Activated CD8-positive, alpha-beta memory T cell treated with anti-CD3 and anti-CD28 coated beads for 36 hours (primary cell): ENCODE results near the gene GPI. TPM values are rescaled to one million over a fixed set of nuclear protein-coding genes. Genes with fewer than 3 reads are reported as not detected.
"Not testable (repeated sequence)": the region's sequence is repeated elsewhere in the genome, so short reads cannot be mapped to it uniquely, and the experiment has no call there.

Experiments
- CTCF ChIA-PET: fragments of 350-600 bp; sonication (Branson Sonifier 250); formaldehyde crosslinking; loops from one replicate; lab custom pipeline; 2021; ENCODE audit warnings: antibody characterized with exemption; lab: Charles Lee
- POLR2A ChIA-PET: fragments of 350-600 bp; sonication (Branson Sonifier 250); formaldehyde crosslinking; loops from one replicate; lab custom pipeline; 2021; ENCODE audit warnings: antibody characterized with exemption; lab: Charles Lee
- total RNA-seq, 2 experiments: library from RNA; stranded (reverse); gene quantifications; one replicate each; pipeline ENCODE4 v1.2.3, GENCODE V29; 2021

Gene GPI
- 100 to 1,000 TPM; 675 to 677 TPM for total RNA-seq

- CTCF ChIA-PET, result interaction anchor here (1.2 kb wide), 1 partner anchor 21 kb away, joined by 3 read pairs; no protein-coding TSS in a partner anchor
- POLR2A ChIA-PET, result no interaction called here
These were observed at the start of gene GPI for GRCh38 chr19:34364830-34365462. TSS of gene GPI (plus strand) at chr19:34365196. CDS start at chr19:34365267, 71 bp downstream.

GRCh38 chr19:34316247-34316646 is 48.7 kb upstream of the GPI start:
- POLR2A ChIA-PET, result interaction anchor here (0.6 kb wide), 2 partner anchors 14 to 15 kb away, joined by 4 read pairs; no protein-coding TSS in a partner anchor
- CTCF ChIA-PET, result interaction anchor here (0.6 kb wide), 1 partner anchor 8 kb away, joined by 4 read pairs; no protein-coding TSS in a partner anchor

GRCh38 chr19:34316741-34317301 is 48.2 kb upstream of the GPI start:
- ChIA-PET POLR2A (interaction anchor here (0.6 kb wide), 1 partner anchor 14 kb away, joined by 4 read pairs; no protein-coding TSS in a partner anchor), CTCF (interaction anchor here (0.6 kb wide), 1 partner anchor 9 kb away, joined by 4 read pairs; no protein-coding TSS in a partner anchor)

- POLR2A ChIA-PET, result no interaction called here
These were observed 47.6 kb upstream of the GPI start for GRCh38 chr19:34317311-34317927.

GRCh38 chr19:34319230-34319585 is 45.8 kb upstream of the GPI start:
- ChIA-PET CTCF (no interaction called here), POLR2A (no interaction called here)

More at GRCh38 chr19:34317311-34317927, 47.6 kb upstream of the GPI start:
- CTCF ChIA-PET, result no interaction called here

- ChIA-PET CTCF (interaction anchor here (0.6 kb wide), 1 partner anchor 102 kb away, joined by 4 read pairs; no protein-coding TSS in a partner anchor), POLR2A (no interaction called here)
These were observed 45.2 kb upstream of the GPI start for GRCh38 chr19:34319785-34320184.

GRCh38 chr19:34320277-34320676 is 44.7 kb upstream of the GPI start:
- POLR2A ChIA-PET, result no interaction called here
- CTCF ChIA-PET, result interaction anchor here (0.6 kb wide), 1 partner anchor 101 kb away, joined by 4 read pairs; no protein-coding TSS in a partner anchor

- ChIA-PET POLR2A (no interaction called here), CTCF (no interaction called here)
These were observed 43.3 kb upstream of the GPI start for GRCh38 chr19:34321735-34322134.

GRCh38 chr19:34323433-34324204 is 41.4 kb upstream of the GPI start:
- POLR2A ChIA-PET, result no interaction called here
- CTCF ChIA-PET, result interaction anchor here (0.5 to 0.7 kb wide), 2 partner anchors 10 to 314 kb away, joined by 3 to 5 read pairs; no protein-coding TSS in a partner anchor

GRCh38 chr19:34324320-34324719 is 40.7 kb upstream of the GPI start:
- CTCF ChIA-PET, result interaction anchor here (0.5 to 0.7 kb wide), 2 partner anchors 9 to 314 kb away, joined by 3 to 5 read pairs; no protein-coding TSS in a partner anchor
- POLR2A ChIA-PET, result no interaction called here

GRCh38 chr19:34325181-34325580 is 39.8 kb upstream of the GPI start:
- POLR2A ChIA-PET, result no interaction called here
- CTCF ChIA-PET, result no interaction called here

- CTCF ChIA-PET, result no interaction called here
These were observed 38.8 kb upstream of the GPI start for GRCh38 chr19:34325981-34326787.

GRCh38 chr19:34327851-34328250 is 37.1 kb upstream of the GPI start:
- ChIA-PET CTCF (interaction anchor here (1.0 kb wide), 1 partner anchor 10 kb away, joined by 3 read pairs; no protein-coding TSS in a partner anchor), POLR2A (no interaction called here)

More at GRCh38 chr19:34325981-34326787, 38.8 kb upstream of the GPI start:
- POLR2A ChIA-PET, result no interaction called here

- POLR2A ChIA-PET, result no interaction called here
- CTCF ChIA-PET, result no interaction called here
These were observed 36.0 kb upstream of the GPI start for GRCh38 chr19:34328982-34329381.

GRCh38 chr19:34330116-34330515 is 34.9 kb upstream of the GPI start:
- CTCF ChIA-PET, result no interaction called here
- POLR2A ChIA-PET, result no interaction called here

- CTCF ChIA-PET, result interaction anchor here (0.7 kb wide), 1 partner anchor 68 kb away, joined by 4 read pairs; no protein-coding TSS in a partner anchor
- POLR2A ChIA-PET, result not testable (repeated sequence)
These were observed 34.4 kb upstream of the GPI start for GRCh38 chr19:34330596-34330995.

GRCh38 chr19:34331596-34331995 is 33.4 kb upstream of the GPI start:
- POLR2A ChIA-PET, result interaction anchor here (0.7 kb wide), 1 partner anchor 15 kb away, joined by 4 read pairs; no protein-coding TSS in a partner anchor
- CTCF ChIA-PET, result not testable (repeated sequence)

- CTCF ChIA-PET, result no interaction called here
- POLR2A ChIA-PET, result interaction anchor here (0.7 kb wide), 1 partner anchor 16 kb away, joined by 4 read pairs; no protein-coding TSS in a partner anchor
These were observed 32.8 kb upstream of the GPI start for GRCh38 chr19:34332027-34332760.
